GM12892 (cell line): ENCODE results near the gene KLHL40.

Experiments used
- POLR2A ChIP-seq: IDR thresholded peaks from 2 replicates; pipeline ENCODE4 v1.6.1; 2011; ENCODE audit warnings: low read depth, low read length, control low read depth
- TAF1 ChIP-seq: IDR thresholded peaks from 2 replicates; pipeline ENCODE4 v1.6.1; 2011; ENCODE audit warnings: low read depth, mild to moderate bottlenecking, control low read depth, low read length, borderline replicate concordance

- TF ChIP-seq TAF1, result no peak
- TF ChIP-seq POLR2A, result no peak
Measured at GRCh38 chr3:42682301-42683070, 2.9 kb upstream of the KLHL40 start.
